Kidney (tissue), 14 donors: ENCODE data around the gene GBX1. TPM values are rescaled to one million over a fixed set of nuclear protein-coding genes. Genes with fewer than 3 reads are reported as not detected.
A peak's percentile ranks its signal among the peaks of the same experiment; 100 is the strongest.

Source experiments
- DNase-seq, 5 donors: peaks; one replicate each; pipeline ENCODE4 v3.0.0-alpha.2; 2013 to 2020
- FAIRE-seq: peaks from 2 replicates; lab custom pipeline; 2012; peaks lifted over from hg19 to GRCh38; lab: Jason Lieb, UNC
- H3K27ac ChIP-seq, 2 donors: one replicate each; pipeline ENCODE4 v1.7.0; 2013; ENCODE audit warnings: low read depth in 2 of 2, low read length in 2 of 2, inconsistent platforms in 1 of 2
- H3K27me3 ChIP-seq: one replicate; pipeline ENCODE4 v1.7.1; 2013; ENCODE audit warnings: low read length, inconsistent platforms; ENCODE audit not compliant: control insufficient read depth, insufficient read depth
- H3K36me3 ChIP-seq, 3 donors: one replicate each; pipeline versions ENCODE4 v1.7.0 to v1.7.1; 2013; ENCODE audit warnings: low read length in 3 of 3, control low read depth in 1 of 3, inconsistent platforms in 1 of 3; ENCODE audit not compliant: insufficient read depth in 3 of 3, control insufficient read depth in 2 of 3
- H3K4me1 ChIP-seq, 3 donors: one replicate each; pipeline versions ENCODE4 v1.7.0 to v1.7.1; 2013; ENCODE audit warnings: low read length in 3 of 3, inconsistent platforms in 1 of 3, low read depth in 1 of 3; ENCODE audit not compliant: control insufficient read depth in 2 of 3, insufficient read depth in 2 of 3
- H3K4me3 ChIP-seq, 3 donors: one replicate each; pipeline versions ENCODE4 v1.7.0 to v1.8.1; 2013; ENCODE audit warnings: low read length in 3 of 3, control low read depth in 1 of 3, inconsistent platforms in 1 of 3
- H3K9ac ChIP-seq, 3 donors: one replicate each; pipeline versions ENCODE4 v1.7.0 to v1.7.1; 2013; ENCODE audit warnings: low read length in 3 of 3, control low read depth in 1 of 3, inconsistent platforms in 1 of 3
- H3K9me3 ChIP-seq, 3 donors: one replicate each; pipeline versions ENCODE4 v1.7.0 to v1.7.1; 2013; ENCODE audit warnings: low read length in 3 of 3, control low read depth in 1 of 3, inconsistent platforms in 1 of 3; ENCODE audit not compliant: control insufficient read depth in 2 of 3, insufficient read depth in 1 of 3
- CTCF ChIP-seq: IDR thresholded peaks from 3 replicates; pipeline ENCODE4 v1.5.1; 2012; ENCODE audit warnings: mild to moderate bottlenecking, moderate library complexity, borderline replicate concordance; ENCODE audit not compliant: insufficient read depth; ENCODE audit errors: extremely low read depth
- intact Hi-C: fragments of 100-400 bp; cut with DNase I; formaldehyde crosslinking; loops from one replicate; pipeline ENCODE4 v1.11.1; 2022
- polyA plus RNA-seq: library from polyadenylated mRNA; stranded (reverse); fragments of 350-450 nt; fragmentation: Illumina TruSeq; extraction: RNeasy Lipid Tissue Mini Kit (QIAGEN cat#74804); gene quantifications from one replicate; pipeline ENCODE4 v1.2.3, GENCODE V29; 2014; ENCODE audit warnings: low read depth, low replicate concordance; ENCODE audit not compliant: insufficient read depth
- total RNA-seq: library from RNA; stranded (reverse); fragmentation: NEBNext Ultra II Directional; extraction: Animal tissue kit (Norgen Biotek cat#: 25700); gene quantifications from one replicate; pipeline ENCODE4 v1.2.1, GENCODE V29; 2021
- donor health status: control.
- donor health status: control.
- donor health status: control.
- donor health status: control.
- donor health status: control.
- donor health status: DM: yes; HTN: yes; CAD: no.
- donor health status: Normal renal cell carcinoma (clear cell type).

The GBX1 gene
- total and polyA plus RNA-seq, 2 donors from 2014 or later = not detected

- Histone ChIP-seq H3K27ac (no peak overlapping the region), H3K9me3 (no peaks in the 10 kb centered on the region), H3K36me3 (peaks cover 0 to 31% (median 16%) of the 10 kb centered on the region in 3 donors), H3K4me1 (no peaks in the 10 kb centered on the region), H3K4me3 (no peak overlapping the region), H3K9ac (no peak overlapping the region), H3K27me3 (no peaks in the 10 kb centered on the region)
- FAIRE-seq (no peak), DNase-seq (peak in 1 of 5 donors; percentile 62)
- TF ChIP-seq CTCF = no peak
- intact Hi-C loops = no loop called here
Observed at GRCh38 chr7:151133986-151134742, 33.3 kb downstream of the GBX1 start.

- FAIRE-seq = no peak
- Histone ChIP-seq H3K4me3 (no peak overlapping the region), H3K9ac (no peak overlapping the region), H3K4me1 (no peaks in the 10 kb centered on the region), H3K27ac (no peak overlapping the region), H3K27me3 (no peaks in the 10 kb centered on the region), H3K9me3 (no peaks in the 10 kb centered on the region), H3K36me3 (peaks cover 0 to 35% (median 20%) of the 10 kb centered on the region in 3 donors)
- no peak for TF ChIP-seq CTCF
- DNase-seq = no peak
- intact Hi-C loops = no loop called here
Observed at GRCh38 chr7:151133266-151133985, 34.1 kb downstream of the GBX1 start.

GRCh38 chr7:151132461-151133205 is 34.9 kb downstream of the GBX1 start:
- FAIRE-seq = no peak
- H3K9ac ChIP-seq = no peak overlapping the region

More at GRCh38 chr7:151132461-151133205, 34.9 kb downstream of the GBX1 start:
- intact Hi-C loops = no loop called here
- peaks cover 0 to 42% (median 24%) of the 10 kb centered on the region in 3 donors for H3K36me3 ChIP-seq
- no peaks in the 10 kb centered on the region for H3K4me1 ChIP-seq
- no peaks in the 10 kb centered on the region for H3K9me3 ChIP-seq
- no peak overlapping the region for H3K27ac ChIP-seq
- H3K27me3 ChIP-seq = no peaks in the 10 kb centered on the region
- TF ChIP-seq CTCF = no peak
- no peak overlapping the region for H3K4me3 ChIP-seq
- DNase-seq = peak in 1 of 5 donors; percentile 43
